OCI-LY1 (cell line): ENCODE results near the gene CCDC138.

Experiments
- H2AFZ ChIP-seq: fragments of 200-600 bp; sonication (generic), shearing (Covaris generic); 2 replicates; pipeline ENCODE4 v1.6.0; 2014; ENCODE audit warnings: antibody characterized with exemption, mild to moderate bottlenecking, low read length
- H3F3A ChIP-seq: fragments of 200-600 bp; sonication (generic), shearing (Covaris generic); 2 replicates; pipeline ENCODE4 v1.6.0; 2014; ENCODE audit warnings: mild to moderate bottlenecking, antibody characterized with exemption, low read length, moderate library complexity; ENCODE audit not compliant: insufficient read depth
- H3K27ac ChIP-seq: fragments of 200-600 bp; sonication (generic); 2 replicates; pipeline ENCODE4 v1.5.1; 2014; ENCODE audit warnings: low read length, mixed run types, mild to moderate bottlenecking, low read depth; ENCODE audit not compliant: poor library complexity, severe bottlenecking
- H3K27me3 ChIP-seq: fragments of 200-600 bp; sonication (generic); 2 replicates; pipeline ENCODE4 v1.6.0; 2014; ENCODE audit warnings: antibody characterized with exemption, mild to moderate bottlenecking, low read length, moderate library complexity; ENCODE audit not compliant: insufficient read depth
- H3K36me3 ChIP-seq: fragments of 200-600 bp; sonication (generic); 2 replicates; pipeline ENCODE4 v1.6.1; 2014; ENCODE audit warnings: mild to moderate bottlenecking, antibody characterized with exemption, low read length, moderate library complexity, mixed read lengths; ENCODE audit not compliant: insufficient read depth
- H3K4me1 ChIP-seq: fragments of 200-600 bp; sonication (generic); 2 replicates; pipeline ENCODE4 v1.5.1; 2014; ENCODE audit warnings: mild to moderate bottlenecking, low read length, moderate library complexity; ENCODE audit not compliant: insufficient read depth, severe bottlenecking
- H3K4me2 ChIP-seq: fragments of 200-600 bp; sonication (generic), shearing (Covaris generic); 2 replicates; pipeline ENCODE4 v1.6.1; 2014; ENCODE audit warnings: low read length
- H3K4me3 ChIP-seq: fragments of 200-600 bp; sonication (generic); 2 replicates; pipeline ENCODE4 v1.5.1; 2014; ENCODE audit warnings: low read length, low read depth, mild to moderate bottlenecking, mixed read lengths; ENCODE audit not compliant: poor library complexity, severe bottlenecking
- H3K79me2 ChIP-seq: fragments of 200-600 bp; shearing (Covaris generic); 2 replicates; pipeline ENCODE4 v1.6.1; 2016; ENCODE audit warnings: mixed run types, low read length, mixed read lengths; ENCODE audit not compliant: insufficient read depth
- H3K9ac ChIP-seq: fragments of 200-600 bp; sonication (generic), shearing (Covaris generic); 2 replicates; pipeline ENCODE4 v1.6.1; 2014; ENCODE audit warnings: mild to moderate bottlenecking, low read length, mixed read lengths
- H3K9me2 ChIP-seq: fragments of 200-600 bp; sonication (generic), shearing (Covaris generic); 2 replicates; pipeline ENCODE4 v1.6.1; 2014; ENCODE audit warnings: low read depth, mild to moderate bottlenecking, low read length, mixed read lengths
- H3K9me3 ChIP-seq: fragments of 200-600 bp; shearing (Covaris generic); 2 replicates; pipeline ENCODE4 v1.6.1; 2014; ENCODE audit warnings: low read length, mixed read lengths
- H4K20me1 ChIP-seq: fragments of 200-600 bp; sonication (generic), shearing (Covaris generic); 2 replicates; pipeline ENCODE4 v1.6.0; 2016; ENCODE audit warnings: mild to moderate bottlenecking, low read length; ENCODE audit not compliant: insufficient read depth
- CTCF ChIP-seq: fragments of 200-600 bp; sonication (generic), shearing (Covaris generic); IDR thresholded peaks from 2 replicates; pipeline ENCODE4 v1.5.1; 2017; ENCODE audit warnings: mild to moderate bottlenecking, antibody characterized with exemption, low read length, moderate library complexity, mixed read lengths
- EZH2 ChIP-seq: fragments of 200-600 bp; sonication (generic), shearing (Covaris generic); IDR thresholded peaks from 2 replicates; pipeline ENCODE4 v1.8.0; 2017; ENCODE audit warnings: borderline replicate concordance, mixed run types, mild to moderate bottlenecking, antibody characterized with exemption, low read length, moderate library complexity, mixed read lengths

The CCDC138 gene

DNA sequence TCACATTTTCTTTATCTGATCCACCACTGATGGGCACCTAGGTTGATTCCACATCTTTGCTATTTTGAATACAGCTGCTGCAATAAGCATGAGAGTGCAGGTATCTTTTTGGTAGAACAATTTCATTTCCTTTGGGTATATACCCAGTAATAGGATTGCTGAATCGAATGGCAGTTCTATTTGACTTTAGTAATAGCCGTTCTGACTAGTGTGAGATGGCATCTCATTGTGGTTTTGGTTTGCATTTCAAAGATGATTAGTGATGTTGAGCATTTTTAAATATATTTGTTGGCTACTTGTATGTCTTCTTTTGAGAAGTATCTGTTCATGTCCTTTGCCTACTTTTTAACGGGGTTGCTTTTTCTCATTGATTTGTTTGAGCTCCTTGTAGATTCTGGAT, 72.3 kb downstream of the CCDC138 start:
- no peaks in the 10 kb centered on the region for H3K79me2 ChIP-seq
- no peak overlapping the region for H3K9ac ChIP-seq
- H3K4me3 ChIP-seq, result no peak overlapping the region
- H4K20me1 ChIP-seq, result no peaks in the 10 kb centered on the region
- no peaks in the 10 kb centered on the region for H3K9me2 ChIP-seq
- no peaks in the 10 kb centered on the region for H3K9me3 ChIP-seq
- H3K4me1 ChIP-seq, result no peaks in the 10 kb centered on the region
- no peak overlapping the region for H2AFZ ChIP-seq
- no peak overlapping the region for H3K4me2 ChIP-seq
- H3F3A ChIP-seq, result no peaks in the 10 kb centered on the region
- no peak for TF ChIP-seq EZH2
- no peaks in the 10 kb centered on the region for H3K27me3 ChIP-seq
- no peak overlapping the region for H3K27ac ChIP-seq
- H3K36me3 ChIP-seq, result peaks cover 12% of the 10 kb centered on the region

DNA sequence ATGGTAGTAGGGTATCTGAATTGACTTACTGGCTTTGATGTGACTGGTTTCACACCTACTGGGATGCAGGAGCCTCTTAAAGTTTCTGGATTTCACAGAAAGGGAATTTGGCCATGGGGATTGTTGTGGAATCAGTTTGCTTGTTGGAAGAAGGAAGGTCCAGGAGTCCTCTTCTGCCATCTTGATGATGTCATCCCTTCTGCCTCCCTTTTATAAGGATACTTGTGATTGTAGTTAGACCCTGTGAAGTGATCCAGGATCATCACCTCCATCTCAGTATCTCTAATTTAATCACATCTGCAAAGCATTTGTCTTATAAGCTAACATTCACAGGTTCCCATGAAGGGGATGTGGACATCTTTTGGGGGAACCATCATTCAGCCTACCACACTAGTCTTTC, 79.5 kb downstream of the CCDC138 start:
- TF ChIP-seq EZH2 (no peak), CTCF (no peak)
- no peak overlapping the region for H3K4me2 ChIP-seq
- no peaks in the 10 kb centered on the region for H4K20me1 ChIP-seq
- no peaks in the 10 kb centered on the region for H3K9me2 ChIP-seq
- H3K79me2 ChIP-seq, result no peaks in the 10 kb centered on the region
- no peaks in the 10 kb centered on the region for H3K27me3 ChIP-seq
- H3K4me1 ChIP-seq, result no peaks in the 10 kb centered on the region
- H2AFZ ChIP-seq, result no peak overlapping the region
- peaks cover 10% of the 10 kb centered on the region; the same call in 1 of the 2 replicates for H3K9me3 ChIP-seq
- H3K4me3 ChIP-seq, result no peak overlapping the region
- H3F3A ChIP-seq, result no peaks in the 10 kb centered on the region
- H3K36me3 ChIP-seq, result peaks cover 28% of the 10 kb centered on the region
- H3K27ac ChIP-seq, result no peak overlapping the region
- H3K9ac ChIP-seq, result no peak overlapping the region

GRCh38 chr2:108868911-108869310, 82.3 kb downstream of the CCDC138 start:
- Histone ChIP-seq H3K9me2 (no peaks in the 10 kb centered on the region), H3K9me3 (peaks cover 10% of the 10 kb centered on the region; the same call in 1 of the 2 replicates), H3F3A (no peaks in the 10 kb centered on the region), H3K9ac (no peak overlapping the region), H3K36me3 (peaks cover 23% of the 10 kb centered on the region), H2AFZ (no peak overlapping the region), H3K27me3 (no peaks in the 10 kb centered on the region), H3K4me2 (no peak overlapping the region), H3K79me2 (no peaks in the 10 kb centered on the region), H3K4me1 (no peaks in the 10 kb centered on the region), H3K4me3 (no peak overlapping the region), H3K27ac (no peak overlapping the region), H4K20me1 (no peaks in the 10 kb centered on the region)
- TF ChIP-seq CTCF (no peak), EZH2 (no peak)

DNA sequence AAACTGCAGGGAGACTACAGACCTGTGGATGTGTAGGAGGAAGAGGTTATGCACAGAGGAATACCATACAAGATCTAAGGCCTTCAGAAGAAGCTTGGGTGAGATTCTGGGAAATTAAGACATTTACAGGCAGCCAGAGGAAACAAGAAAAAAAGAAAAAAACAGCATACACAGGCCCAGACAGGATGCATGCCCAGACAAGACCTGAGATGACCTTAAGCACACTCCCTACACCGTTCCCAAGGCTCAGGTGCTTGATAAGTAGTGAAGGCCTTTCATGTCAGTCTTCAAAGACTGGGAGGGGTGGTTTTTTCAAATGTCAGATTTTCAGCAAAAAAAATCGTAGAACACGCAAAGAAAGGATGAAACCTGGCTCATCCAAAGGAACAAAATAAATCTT, 83.0 kb downstream of the CCDC138 start:
- Histone ChIP-seq H3K9me2 (no peaks in the 10 kb centered on the region), H3K27ac (no peak overlapping the region), H3K4me2 (no peak overlapping the region), H2AFZ (no peak overlapping the region), H3K4me3 (no peak overlapping the region), H3F3A (no peaks in the 10 kb centered on the region), H3K9ac (no peak overlapping the region), H3K79me2 (no peaks in the 10 kb centered on the region), H3K4me1 (no peaks in the 10 kb centered on the region), H4K20me1 (no peaks in the 10 kb centered on the region), H3K27me3 (no peaks in the 10 kb centered on the region), H3K9me3 (peaks cover 10% of the 10 kb centered on the region; the same call in 1 of the 2 replicates), H3K36me3 (peaks cover 23% of the 10 kb centered on the region)
- TF ChIP-seq CTCF (no peak), EZH2 (no peak)
